NCI-H460 (cell line): Measurements from ENCODE around the gene GK2. TPM values are rescaled to one million over a fixed set of nuclear protein-coding genes. Genes with fewer than 3 reads are reported as not detected.

Source experiments
- DNase-seq: peaks from one replicate; pipeline ENCODE4 v3.0.0-alpha.2; 2016; ENCODE audit warnings: low read depth; ENCODE audit errors: extremely low read depth
- polyA plus RNA-seq: library from polyadenylated mRNA; depleted of rRNA; stranded (reverse); fragments of >200 nt; gene quantifications from 2 replicates; pipeline ENCODE4 v1.2.3, GENCODE V29; 2014; cell fraction: nucleus; rRNA removed
- total RNA-seq: library from RNA; depleted of rRNA; stranded (reverse); fragments of >200 nt; shearing (Covaris generic); gene quantifications from 2 replicates; pipeline ENCODE4 v1.2.3, GENCODE V29; 2014; rRNA removed

Gene GK2
- total RNA-seq = not detected in 2 replicates
- polyA plus RNA-seq = not detected in 2 replicates

- DNase-seq = no peak
Measured at GRCh38 chr4:79408063-79408462, at the start of gene GK2. Gene GK2 (minus strand): TSS chr4:79408228. CDS start chr4:79408200, 28 bp downstream.

GRCh38 chr4:79455216-79455615 lies 47.2 kb upstream of the GK2 start:
- DNase-seq = no peak

GRCh38 chr4:79454656-79455055 lies 46.6 kb upstream of the GK2 start:
- no peak for DNase-seq

- no peak for DNase-seq
Measured at GRCh38 chr4:79450053-79450452, 42.0 kb upstream of the GK2 start.

- DNase-seq = no peak
Measured at GRCh38 chr4:79446145-79446544, 38.1 kb upstream of the GK2 start.

- DNase-seq = no peak
Measured at GRCh38 chr4:79445371-79445781, 37.3 kb upstream of the GK2 start.

GRCh38 chr4:79442422-79442821 lies 34.4 kb upstream of the GK2 start:
- DNase-seq = no peak

GRCh38 chr4:79439489-79439888 lies 31.5 kb upstream of the GK2 start:
- DNase-seq = no peak

- no peak for DNase-seq
Measured at GRCh38 chr4:79431839-79432238, 23.8 kb upstream of the GK2 start.

- no peak for DNase-seq
Measured at GRCh38 chr4:79429113-79429903, 21.3 kb upstream of the GK2 start.

- DNase-seq = no peak
Measured at GRCh38 chr4:79426989-79427388, 19.0 kb upstream of the GK2 start.

- DNase-seq = no peak
Measured at GRCh38 chr4:79425586-79425985, 17.6 kb upstream of the GK2 start.

GRCh38 chr4:79421483-79421882 lies 13.5 kb upstream of the GK2 start:
- no peak for DNase-seq

- no peak for DNase-seq
Measured at GRCh38 chr4:79413886-79414285, 5.9 kb upstream of the GK2 start.

- no peak for DNase-seq
Measured at GRCh38 chr4:79413032-79413885, 5.2 kb upstream of the GK2 start.

- DNase-seq = no peak
Measured at GRCh38 chr4:79404666-79405065, 3.4 kb downstream of the GK2 start.

GRCh38 chr4:79403356-79403755 lies 4.7 kb downstream of the GK2 start:
- no peak for DNase-seq

- no peak for DNase-seq
Measured at GRCh38 chr4:79402332-79402851, 5.6 kb downstream of the GK2 start.

- DNase-seq = no peak
Measured at GRCh38 chr4:79399076-79399475, 9.0 kb downstream of the GK2 start.

GRCh38 chr4:79397951-79398350 lies 10.1 kb downstream of the GK2 start:
- no peak for DNase-seq

GRCh38 chr4:79396794-79397193 lies 11.2 kb downstream of the GK2 start:
- DNase-seq = no peak
